Activated CD4-positive, alpha-beta T cell treated with anti-CD3 and anti-CD28 coated beads for 24 hours (primary cell): ENCODE measurements around the gene MINPP1.
"Not testable (repeated sequence)": the region's sequence is repeated elsewhere in the genome, so short reads cannot be mapped to it uniquely, and the experiment has no call there.

ENCODE experiments used
- DNase-seq, 2 donors: peaks; one replicate each; pipeline ENCODE4 v3.0.0-alpha.2; 2020; ENCODE audit warnings: low read depth in 2 of 2

MINPP1 gene, protein sequence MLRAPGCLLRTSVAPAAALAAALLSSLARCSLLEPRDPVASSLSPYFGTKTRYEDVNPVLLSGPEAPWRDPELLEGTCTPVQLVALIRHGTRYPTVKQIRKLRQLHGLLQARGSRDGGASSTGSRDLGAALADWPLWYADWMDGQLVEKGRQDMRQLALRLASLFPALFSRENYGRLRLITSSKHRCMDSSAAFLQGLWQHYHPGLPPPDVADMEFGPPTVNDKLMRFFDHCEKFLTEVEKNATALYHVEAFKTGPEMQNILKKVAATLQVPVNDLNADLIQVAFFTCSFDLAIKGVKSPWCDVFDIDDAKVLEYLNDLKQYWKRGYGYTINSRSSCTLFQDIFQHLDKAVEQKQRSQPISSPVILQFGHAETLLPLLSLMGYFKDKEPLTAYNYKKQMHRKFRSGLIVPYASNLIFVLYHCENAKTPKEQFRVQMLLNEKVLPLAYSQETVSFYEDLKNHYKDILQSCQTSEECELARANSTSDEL

DNA sequence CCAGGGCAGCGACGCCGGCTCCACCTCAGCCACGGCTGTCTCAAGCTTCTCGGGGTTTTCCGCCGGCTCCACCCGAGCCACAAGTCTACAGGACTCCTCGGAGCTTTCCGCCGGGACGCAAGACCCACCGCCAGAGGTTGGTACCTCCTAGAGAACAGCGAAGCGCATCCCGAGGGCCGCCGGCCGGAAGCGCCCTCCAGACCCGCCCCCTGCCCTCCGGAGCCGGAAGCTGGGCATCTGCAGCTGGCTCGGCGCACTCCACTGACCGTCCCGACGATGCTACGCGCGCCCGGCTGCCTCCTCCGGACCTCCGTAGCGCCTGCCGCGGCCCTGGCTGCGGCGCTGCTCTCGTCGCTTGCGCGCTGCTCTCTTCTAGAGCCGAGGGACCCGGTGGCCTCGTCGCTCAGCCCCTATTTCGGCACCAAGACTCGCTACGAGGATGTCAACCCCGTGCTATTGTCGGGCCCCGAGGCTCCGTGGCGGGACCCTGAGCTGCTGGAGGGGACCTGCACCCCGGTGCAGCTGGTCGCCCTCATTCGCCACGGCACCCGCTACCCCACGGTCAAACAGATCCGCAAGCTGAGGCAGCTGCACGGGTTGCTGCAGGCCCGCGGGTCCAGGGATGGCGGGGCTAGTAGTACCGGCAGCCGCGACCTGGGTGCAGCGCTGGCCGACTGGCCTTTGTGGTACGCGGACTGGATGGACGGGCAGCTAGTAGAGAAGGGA, at the start of gene MINPP1:
MINPP1 (plus strand) TSS at position 254 of the 726 bp plus-strand sequence; CDS start at position 277, 23 bp downstream.
- peak; percentile 74 to 80 for DNase-seq

DNA sequence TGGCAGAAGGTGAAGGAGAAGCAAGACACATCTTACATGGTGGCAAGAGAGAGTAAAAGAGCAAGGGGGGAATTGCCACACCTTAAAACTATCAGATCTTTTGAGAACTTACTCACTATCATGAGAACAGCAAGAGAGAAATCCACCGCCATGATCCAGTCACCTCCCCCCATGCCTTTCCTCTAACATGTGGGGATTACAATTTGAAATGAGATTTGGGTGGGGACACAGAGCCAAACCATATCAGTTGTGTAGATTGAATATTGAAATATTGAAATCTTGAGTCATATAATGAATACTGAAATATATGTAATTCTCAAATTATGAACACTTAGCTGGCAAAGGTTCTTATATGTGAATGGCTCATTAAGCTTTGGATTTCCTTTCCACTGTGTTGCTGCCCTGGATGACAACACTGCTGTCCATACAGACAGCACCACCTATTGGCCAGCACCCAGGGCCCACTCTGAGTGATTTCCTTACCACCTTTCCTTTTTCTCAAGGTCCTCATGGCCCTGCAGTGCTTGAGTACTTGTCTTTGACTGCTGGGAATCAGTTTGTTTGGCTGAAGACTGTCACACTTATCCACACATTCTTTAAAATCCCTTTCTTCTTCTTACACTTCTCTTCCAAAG, 48.0 kb upstream of the MINPP1 start:
- not testable (repeated sequence) for DNase-seq

DNA sequence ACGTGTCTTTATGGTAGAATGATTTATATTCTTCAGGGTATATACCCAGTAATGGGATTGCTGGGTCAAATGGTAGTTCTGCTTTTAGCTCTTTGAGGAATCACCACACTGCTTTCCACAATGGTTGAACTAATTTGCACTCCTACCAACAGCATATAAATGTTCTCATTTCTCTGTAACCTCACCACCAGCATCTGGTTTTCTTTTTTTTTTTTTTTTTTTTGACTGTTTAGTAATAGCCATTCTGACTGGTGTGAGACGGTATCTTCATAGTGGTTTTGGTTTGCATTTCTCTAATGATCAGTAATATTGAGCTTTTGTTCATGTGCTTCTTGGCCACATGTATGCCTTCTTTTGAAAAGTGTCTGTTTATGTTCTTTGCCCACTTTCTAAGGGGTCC, 42.9 kb upstream of the MINPP1 start:
- not testable (repeated sequence) for DNase-seq

DNA sequence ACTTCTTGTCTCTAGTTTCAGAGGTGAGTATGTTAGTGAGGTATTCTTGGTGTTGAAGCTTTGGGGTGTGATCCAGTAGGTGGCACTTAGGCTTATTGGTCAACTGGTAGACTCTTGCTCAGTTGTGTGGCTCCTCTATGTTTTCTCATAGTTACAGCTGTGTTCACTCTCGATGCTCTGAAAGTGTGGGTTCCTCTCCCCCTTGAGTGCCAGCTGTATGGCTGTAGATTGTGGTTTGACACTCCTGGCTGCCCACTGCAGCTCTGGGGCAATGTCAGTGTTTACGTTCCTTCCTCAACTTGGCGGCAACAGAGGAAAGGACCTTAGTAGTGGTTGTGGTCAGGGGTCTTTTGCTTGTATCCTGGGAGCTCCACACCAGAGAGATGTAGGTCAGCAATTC, 37.8 kb upstream of the MINPP1 start:
- DNase-seq = not testable (repeated sequence)

DNA sequence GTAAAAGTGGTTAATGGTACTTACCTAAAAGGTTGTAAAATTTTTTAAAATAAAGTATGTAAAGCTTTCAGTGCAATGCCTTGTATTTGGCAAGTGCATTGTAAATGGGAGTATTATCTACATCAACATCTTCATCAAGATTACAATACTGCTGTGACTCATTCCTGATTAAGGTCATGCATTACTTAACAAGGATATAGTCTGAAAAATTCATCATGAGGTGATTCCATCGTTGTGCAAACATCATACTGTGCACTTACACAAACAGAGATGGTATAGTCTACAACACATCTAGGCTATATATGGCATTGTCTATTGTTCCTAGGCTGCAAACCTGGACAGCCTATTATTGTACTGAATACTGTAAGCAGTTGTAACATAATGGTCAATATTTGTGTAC, 16.0 kb upstream of the MINPP1 start:
- DNase-seq = not testable (repeated sequence)

DNA sequence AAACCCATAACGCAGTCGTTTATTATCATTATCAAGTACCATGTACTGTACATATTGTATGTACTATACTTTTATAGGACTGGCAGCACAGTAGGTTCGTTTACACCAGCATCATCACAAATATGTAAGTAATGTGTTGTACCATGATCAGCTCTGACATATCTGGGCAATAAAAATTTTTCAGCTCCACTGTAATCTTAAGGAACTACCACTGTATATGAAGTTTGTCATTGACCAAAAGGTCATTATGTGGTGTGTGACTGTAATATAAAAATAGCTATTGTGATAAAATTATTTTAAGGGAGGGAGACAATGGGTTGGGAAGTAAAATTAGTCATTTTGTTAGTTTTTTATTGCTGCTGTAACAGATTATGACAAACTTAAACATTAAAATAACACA, 14.4 kb upstream of the MINPP1 start:
- DNase-seq = not testable (repeated sequence)

DNA sequence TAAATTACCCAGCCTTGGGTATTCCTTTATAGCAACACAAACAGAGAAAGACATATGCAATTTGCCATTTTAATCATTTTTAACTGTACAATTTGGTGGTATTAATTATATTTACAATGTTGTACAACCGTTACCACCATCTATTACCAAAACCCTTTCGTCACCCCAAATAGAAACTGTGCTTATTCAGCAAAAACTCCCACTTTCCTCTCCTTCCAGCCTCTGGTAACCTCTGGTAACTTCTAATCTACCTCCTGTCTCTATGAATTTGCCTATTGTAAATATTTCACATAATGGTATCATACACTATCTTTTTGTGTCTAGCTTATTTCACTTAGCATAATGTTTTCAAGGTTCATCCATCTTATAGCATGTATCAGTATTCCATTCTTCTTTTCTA, 12.2 kb upstream of the MINPP1 start:
- DNase-seq = not testable (repeated sequence)

DNA sequence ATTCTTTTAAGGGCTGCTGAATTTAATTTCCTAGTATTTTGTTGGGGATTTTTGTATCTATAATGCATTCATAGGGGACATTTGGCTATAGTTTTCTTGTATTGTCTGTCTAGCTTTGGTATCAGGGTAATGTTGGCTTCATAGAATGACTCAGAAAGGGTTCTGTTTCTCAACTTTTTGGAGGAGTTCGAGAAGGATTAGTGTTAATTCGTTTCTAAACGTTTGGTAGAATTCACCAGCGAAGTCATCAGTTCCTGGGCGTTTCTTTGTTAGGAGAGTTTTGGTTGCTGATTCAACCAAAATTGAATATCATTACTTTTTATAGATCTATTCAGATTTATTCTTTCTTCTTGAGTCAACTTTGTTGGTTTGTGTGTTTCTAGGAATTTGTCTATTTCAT, 9.2 kb upstream of the MINPP1 start:
- not testable (repeated sequence) for DNase-seq

DNA sequence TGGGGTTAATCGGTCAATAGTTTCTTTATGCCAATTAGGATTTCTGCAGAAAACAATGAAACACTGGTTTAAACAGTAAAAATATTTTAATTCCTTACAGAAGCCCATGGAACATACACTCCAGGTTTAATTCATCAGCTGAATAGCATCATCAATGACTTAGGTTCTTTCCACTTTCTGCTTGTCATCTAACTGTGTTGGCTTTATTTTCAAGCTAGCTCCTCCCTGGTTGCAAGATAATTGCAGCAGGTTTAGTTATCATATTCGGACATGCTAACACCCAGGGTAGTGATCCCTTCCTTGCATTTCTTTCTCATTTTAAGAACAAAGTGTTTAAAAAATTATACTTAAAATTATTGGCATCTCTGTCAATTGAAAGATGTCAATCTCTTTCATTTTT, 7.3 kb upstream of the MINPP1 start:
- DNase-seq = not testable (repeated sequence)

DNA sequence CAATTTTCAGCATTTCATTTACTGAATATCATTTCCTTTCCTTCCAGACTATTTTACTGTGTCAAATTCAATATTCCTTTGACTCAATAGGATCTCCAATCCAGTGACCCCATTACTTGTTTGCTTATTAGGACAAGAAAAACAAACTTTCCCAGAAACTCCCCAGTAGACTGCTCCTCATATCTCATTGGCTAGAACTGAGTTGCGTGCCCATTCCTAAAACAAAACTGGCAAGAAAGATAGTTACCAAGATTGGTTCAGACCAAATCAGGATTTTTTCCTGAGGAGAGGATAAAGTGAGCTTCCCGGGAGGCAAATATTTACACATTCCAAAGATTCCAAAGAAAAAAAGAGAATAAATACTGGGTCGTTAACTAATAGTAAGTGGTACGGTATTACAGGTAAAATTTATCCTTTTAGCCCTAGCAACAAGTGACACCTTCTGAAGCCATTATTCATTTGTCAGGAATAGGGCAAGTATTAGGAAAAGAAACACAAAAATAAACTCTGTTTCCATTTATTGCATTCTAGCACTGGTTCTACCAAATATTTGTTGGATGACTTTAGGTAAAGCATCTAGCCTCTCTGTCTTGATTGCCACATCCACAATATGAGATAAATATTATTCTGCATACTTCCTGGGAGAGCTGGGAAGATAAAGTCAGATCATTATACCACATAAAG, 6.4 kb upstream of the MINPP1 start:
- not testable (repeated sequence) for DNase-seq

DNA sequence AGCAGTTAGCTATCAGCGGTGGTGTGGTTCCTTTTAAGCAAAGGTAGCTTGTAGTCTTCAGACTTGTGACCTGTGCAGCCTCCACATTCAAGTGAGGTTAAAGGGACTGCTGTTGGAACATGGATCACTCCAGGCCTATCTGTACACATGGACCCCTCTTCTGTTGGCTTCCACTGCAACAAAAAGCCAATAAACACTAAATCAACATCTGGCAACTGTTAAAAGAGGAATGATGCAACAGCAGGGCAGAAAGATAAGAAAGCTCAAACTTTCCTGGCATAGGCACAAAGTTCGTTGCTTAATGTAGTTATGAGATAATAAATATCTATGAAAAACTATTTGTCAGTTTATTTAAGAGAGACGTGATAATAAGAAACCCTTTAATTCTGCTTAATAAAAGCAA, 4.0 kb upstream of the MINPP1 start:
- no peak for DNase-seq

DNA sequence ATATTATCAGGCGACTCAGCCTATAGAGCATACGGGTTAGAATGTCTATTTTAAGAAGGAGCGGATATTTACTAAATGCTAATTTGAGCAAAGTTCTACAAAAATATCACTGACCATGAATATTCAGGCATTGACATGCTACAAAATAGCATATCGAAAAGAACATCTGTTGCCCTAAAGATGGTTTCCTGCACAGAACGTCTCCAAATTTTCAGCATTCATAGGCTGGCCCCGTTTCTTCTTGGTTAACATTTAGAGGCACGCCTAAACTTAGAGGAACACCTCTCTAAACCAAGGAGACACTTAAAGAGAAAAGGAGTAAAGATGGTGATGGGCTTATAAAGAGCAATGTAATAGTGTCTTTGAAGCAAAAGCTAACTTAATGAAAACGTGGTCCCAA, 1.3 kb upstream of the MINPP1 start:
- DNase-seq = no peak

DNA sequence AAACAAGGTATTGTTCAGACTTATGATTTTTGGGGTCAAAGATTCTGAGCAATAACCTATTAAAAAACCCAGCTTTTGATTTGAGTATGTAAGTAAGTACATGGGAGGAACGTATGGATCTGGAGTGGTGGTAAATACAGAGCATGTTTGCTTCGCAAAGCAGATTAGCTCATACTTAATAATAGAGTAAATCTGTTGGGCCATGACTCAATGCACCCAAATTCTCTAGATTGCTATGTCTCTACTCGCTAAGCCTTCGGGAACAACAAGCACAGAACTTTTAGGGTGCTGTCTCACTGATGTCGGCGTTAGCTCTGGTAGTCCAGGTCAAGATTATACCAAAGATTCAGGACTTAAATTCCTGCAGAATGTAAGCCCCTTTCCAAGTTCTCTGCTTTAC, 807 bp upstream of the MINPP1 start:
- DNase-seq = no peak

DNA sequence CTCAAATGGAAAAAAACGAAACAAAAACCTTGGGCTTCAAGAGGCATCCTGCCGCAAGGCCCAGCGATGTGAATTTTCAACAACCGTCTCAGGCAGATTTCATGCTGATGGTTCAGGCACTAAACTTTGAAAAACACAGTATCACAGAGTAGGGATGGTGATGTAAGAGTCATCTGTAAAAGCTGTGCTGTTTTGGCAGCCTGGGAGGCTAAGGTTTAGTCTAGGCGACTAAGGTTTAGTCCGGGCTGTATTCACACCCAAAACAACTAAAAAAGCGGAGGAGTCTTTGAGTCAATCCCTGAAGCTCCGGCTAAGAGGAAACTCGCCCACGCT, 420 bp upstream of the MINPP1 start:
- no peak for DNase-seq

DNA sequence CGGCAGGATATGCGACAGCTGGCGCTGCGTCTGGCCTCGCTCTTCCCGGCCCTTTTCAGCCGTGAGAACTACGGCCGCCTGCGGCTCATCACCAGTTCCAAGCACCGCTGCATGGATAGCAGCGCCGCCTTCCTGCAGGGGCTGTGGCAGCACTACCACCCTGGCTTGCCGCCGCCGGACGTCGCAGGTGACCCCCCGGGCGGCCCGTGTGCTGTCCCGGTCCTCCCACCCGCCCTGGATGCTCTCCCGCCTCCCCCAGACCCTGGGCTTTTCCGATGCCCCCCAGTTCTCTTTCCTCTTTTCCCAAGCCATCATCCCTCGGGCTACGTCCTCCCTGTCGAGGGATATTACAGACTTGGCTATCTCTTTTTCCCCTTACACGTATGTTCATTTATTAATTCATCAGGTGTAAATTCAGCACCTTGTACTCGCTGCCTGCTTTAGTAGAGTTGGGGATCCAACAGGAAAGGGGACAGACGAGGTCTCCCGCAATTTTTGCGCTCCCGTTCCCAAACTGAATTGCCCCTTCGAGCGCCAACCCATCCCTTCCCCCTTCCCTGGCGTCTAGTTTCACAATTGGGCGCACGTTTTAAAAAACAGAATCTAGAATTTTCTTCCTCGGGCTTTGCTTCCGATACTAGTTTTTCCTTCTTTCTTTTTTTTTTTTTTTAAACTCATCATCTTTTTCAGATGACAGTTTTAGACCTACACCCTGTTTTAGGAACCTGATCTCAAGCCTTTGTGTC, 846 bp downstream of the MINPP1 start:
- peak; percentile 8 to 43 for DNase-seq

DNA sequence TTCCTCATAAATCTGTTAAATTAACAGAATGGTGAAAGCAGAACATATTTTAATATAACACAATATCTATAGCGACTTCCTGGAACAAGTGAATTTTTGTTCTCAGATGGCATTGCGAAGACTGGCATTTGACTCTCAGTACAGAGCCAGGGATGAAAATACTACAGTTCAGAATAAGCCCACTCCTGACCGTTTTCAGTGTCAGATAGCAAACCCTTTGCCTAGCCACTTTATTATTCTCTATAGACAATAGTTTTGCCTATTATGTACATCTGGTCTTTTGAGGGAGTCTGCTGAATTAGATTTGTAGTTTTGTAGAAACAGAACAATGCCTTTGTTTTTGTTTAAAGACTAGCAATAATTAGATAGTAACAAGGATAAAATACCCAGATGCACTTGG, 2.3 kb downstream of the MINPP1 start:
- no peak for DNase-seq

DNA sequence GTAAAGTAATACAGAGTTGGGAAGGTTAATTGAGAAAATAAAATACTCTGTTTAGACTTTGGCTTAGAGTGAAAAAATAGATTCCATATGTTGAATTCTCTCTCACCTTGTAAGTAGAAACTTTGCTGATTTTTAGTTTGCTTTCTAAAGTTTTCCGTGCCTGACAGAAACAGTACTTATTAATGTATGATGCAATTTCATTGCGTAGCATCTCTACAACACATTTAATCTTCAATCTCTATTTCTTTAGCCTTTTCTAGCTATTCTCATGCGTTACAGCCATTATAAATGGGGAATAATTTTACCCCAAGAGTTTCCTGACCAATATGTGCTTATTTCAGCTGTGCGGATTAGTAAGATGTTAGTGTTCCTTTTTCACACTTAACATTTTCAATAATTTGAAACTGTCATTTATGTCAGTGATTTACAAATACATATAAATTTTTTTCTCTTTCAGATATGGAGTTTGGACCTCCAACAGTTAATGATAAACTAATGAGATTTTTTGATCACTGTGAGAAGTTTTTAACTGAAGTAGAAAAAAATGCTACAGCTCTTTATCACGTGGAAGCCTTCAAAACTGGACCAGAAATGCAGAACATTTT, 3.3 kb downstream of the MINPP1 start:
- DNase-seq = no peak

DNA sequence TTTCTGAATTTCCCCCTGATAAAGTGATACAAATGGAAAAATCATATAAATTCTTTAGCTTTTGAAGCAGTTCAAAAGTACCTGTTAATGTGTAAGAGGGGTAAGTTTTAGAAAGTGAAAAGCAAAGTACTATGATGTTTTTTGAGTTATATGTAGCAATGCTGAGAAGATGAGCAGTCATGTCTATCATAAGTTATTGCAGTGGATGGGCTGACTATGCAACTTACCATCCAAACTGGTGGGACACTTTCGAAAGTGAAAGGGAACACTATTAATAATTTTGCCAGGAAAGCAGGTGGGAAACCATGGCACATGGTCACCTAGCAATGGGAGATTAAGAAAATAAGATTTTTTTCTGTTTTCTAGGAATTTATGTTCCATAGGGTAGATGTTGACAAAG, 4.1 kb downstream of the MINPP1 start:
- no peak for DNase-seq

DNA sequence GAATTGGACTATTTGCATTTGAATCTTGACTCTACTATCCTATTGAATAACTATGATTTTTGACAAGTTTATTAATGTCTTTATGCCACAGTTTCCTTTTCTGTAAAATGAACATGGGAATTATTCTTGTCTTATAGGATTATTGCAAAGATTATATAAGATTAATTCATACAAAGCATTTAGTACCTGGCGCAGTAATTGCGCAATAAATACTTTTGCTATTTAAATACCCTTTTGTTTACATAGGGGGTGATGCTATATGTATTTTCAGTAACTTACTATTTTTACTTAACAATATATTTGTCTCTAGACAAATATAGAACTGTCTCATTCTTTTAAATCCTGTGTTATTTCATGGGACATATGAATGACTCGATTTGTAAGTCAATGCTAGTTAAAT, 5.3 kb downstream of the MINPP1 start:
- DNase-seq = no peak

DNA sequence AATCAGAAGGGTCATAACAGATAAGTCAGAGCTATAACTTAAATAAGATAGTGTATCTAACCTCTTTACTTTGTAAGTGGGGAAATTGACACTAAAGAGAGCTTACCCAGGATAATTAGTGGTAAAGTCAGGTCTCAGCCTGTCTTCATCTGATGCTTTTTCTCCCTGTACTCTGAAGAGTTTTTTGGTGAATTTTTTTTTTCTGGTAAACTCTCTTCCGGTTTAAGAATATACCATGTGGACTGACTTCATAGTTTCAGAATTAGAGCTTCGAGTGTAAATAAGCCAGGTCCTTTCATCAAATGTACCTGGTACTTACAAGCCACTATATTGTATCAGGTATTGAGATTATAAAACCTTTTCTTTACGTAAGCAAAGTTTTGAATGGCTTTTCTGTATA, 6.8 kb downstream of the MINPP1 start:
- no peak for DNase-seq

DNA sequence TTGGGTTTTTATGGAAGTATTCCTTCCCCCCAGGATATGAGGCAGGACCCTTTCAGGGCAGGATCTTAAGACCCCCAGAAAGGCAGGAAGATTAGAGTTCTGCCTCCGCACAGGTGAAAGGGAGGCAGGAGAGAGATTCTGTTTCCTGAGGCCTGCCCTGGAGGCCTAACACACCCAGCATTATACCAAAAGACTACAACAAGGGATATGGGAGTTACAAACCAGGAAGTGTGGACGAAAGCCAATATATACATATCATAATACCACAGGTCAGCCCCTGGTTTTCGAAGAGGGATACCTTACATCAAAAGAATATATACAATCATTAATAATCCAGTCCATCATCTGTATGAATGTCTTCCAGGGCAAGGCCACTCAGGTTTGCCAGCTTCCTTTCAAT, 14.2 kb downstream of the MINPP1 start:
- no peak for DNase-seq
